ENCODE results near the gene MPP2.
"Not testable (repeated sequence)": the region's sequence is repeated elsewhere in the genome, so short reads cannot be mapped to it uniquely, and the experiment has no call there.

Gene MPP2

GRCh38 chr17:43905400-43905984 is 1.8 kb downstream of the MPP2 start:
- TF ChIP-seq CTCF (IDR thresholded peaks at IDR 0.05; ENCODE audit: low read length, missing control alignments) = no peak
- no peak for DNase-seq (ENCODE audit: low read depth)
- no peak overlapping the region for H3K4me3 ChIP-seq (replicated peaks; ENCODE audit: low read depth, low read length)

- H3K4me3 ChIP-seq (replicated peaks; ENCODE audit: low read depth, low read length) = no peak overlapping the region
- no peak for TF ChIP-seq CTCF (IDR thresholded peaks at IDR 0.05; ENCODE audit: low read length, missing control alignments)
Observed at GRCh38 chr17:43901861-43902589, 5.3 kb downstream of the MPP2 start.

GRCh38 chr17:43900858-43901754 is 6.2 kb downstream of the MPP2 start:
- no peak for DNase-seq (ENCODE audit: low read depth)
- peak overlapping the region; percentile 47 for H3K4me3 ChIP-seq (replicated peaks; ENCODE audit: low read depth, low read length)
- no peak for TF ChIP-seq CTCF (IDR thresholded peaks at IDR 0.05; ENCODE audit: low read length, missing control alignments)

More at GRCh38 chr17:43901861-43902589, 5.3 kb downstream of the MPP2 start:
- no peak for DNase-seq (ENCODE audit: low read depth)

GRCh38 chr17:43900183-43900857 is 7.0 kb downstream of the MPP2 start:
- peak; percentile 77 for DNase-seq (ENCODE audit: low read depth)
- H3K4me3 ChIP-seq (replicated peaks; ENCODE audit: low read depth, low read length) = peak overlapping the region; percentile 47
- no peak for TF ChIP-seq CTCF (IDR thresholded peaks at IDR 0.05; ENCODE audit: low read length, missing control alignments)

GRCh38 chr17:43898446-43898845 is 8.9 kb downstream of the MPP2 start:
- H3K4me3 ChIP-seq (replicated peaks; ENCODE audit: low read depth, low read length) = no peak overlapping the region
- no peak for DNase-seq (ENCODE audit: low read depth)
- no peak for TF ChIP-seq CTCF (IDR thresholded peaks at IDR 0.05; ENCODE audit: low read length, missing control alignments)

- DNase-seq (ENCODE audit: low read depth) = no peak
- no peak overlapping the region for H3K4me3 ChIP-seq (replicated peaks; ENCODE audit: low read depth, low read length)
- no peak for TF ChIP-seq CTCF (IDR thresholded peaks at IDR 0.05; ENCODE audit: low read length, missing control alignments)
Observed at GRCh38 chr17:43897831-43898230, 9.5 kb downstream of the MPP2 start.

GRCh38 chr17:43894494-43894893 is 12.8 kb downstream of the MPP2 start:
- not testable (repeated sequence) for DNase-seq (ENCODE audit: low read depth); H3K4me3 ChIP-seq (replicated peaks; ENCODE audit: low read depth, low read length)

Data from fibroblast of pulmonary artery (primary cell).